Measurements from ENCODE around the gene CNTNAP1. TPM values are rescaled to one million over a fixed set of nuclear protein-coding genes. Genes with fewer than 3 reads are reported as not detected.
A peak's percentile ranks its signal among the peaks of the same experiment; 100 is the strongest.

Gene CNTNAP1
- total and polyA plus RNA-seq, 9 of the 15 experiments (the other 6 are each of a cell fraction or from before 2014, with no cell fraction given): 0.10 to 1.8 (median 0.62) TPM

- TF ChIP-seq NEUROD1 (IDR thresholded peaks at IDR 0.05; ENCODE audit: borderline replicate concordance, low read depth, low read length, partially characterized antibody) (peak; percentile 50), RBFOX2 (IDR thresholded peaks at IDR 0.05; ENCODE audit: low read depth, low read length) (0 out of 2 replicates have a peak, but pooled peaks have one; percentile 21), ZNF133 (CRISPR knock-in tag; IDR thresholded peaks at IDR 0.05) (no peak), ATF7 (IDR thresholded peaks at IDR 0.05) (peak; percentile 67; the same call in 1 of the 2 replicates), E2F3 (CRISPR knock-in tag; IDR thresholded peaks at IDR 0.05) (no peak), NCOA1 (IDR thresholded peaks at IDR 0.05; ENCODE audit: low read depth) (peak; percentile 63; the same call in 1 of the 2 replicates), FOXK1 (CRISPR knock-in tag; IDR thresholded peaks at IDR 0.05; ENCODE audit: borderline replicate concordance) (no peak), JUND (IDR thresholded peaks at IDR 0.05; ENCODE audit: borderline replicate concordance, low read depth, low read length) (peak; percentile 76), JUND (tag; IDR thresholded peaks at IDR 0.05; ENCODE audit: borderline replicate concordance, low read depth, low read length) (peak; percentile 72; the same call in 1 of the 3 replicates), CEBPZ (IDR thresholded peaks at IDR 0.05; ENCODE audit: borderline replicate concordance, low read depth, low read length) (no peak), HIVEP1 (CRISPR knock-in tag; IDR thresholded peaks at IDR 0.05) (no peak), MLLT1 (IDR thresholded peaks at IDR 0.05) (peak in 1 of 2 experiments; percentile 91; a peak in 2 of 4 replicates), SPI1 (IDR thresholded peaks at IDR 0.05; ENCODE audit: borderline replicate concordance, low read depth, low read length) (peak; percentile 85; the same call in 1 of the 2 replicates), THRB (CRISPR knock-in tag; conservative IDR thresholded peaks at IDR 0.05) (no peak), BDP1 (IDR thresholded peaks at IDR 0.05; ENCODE audit: insufficient read depth, insufficient read length) (no peak), RCOR1 (IDR thresholded peaks at IDR 0.05; ENCODE audit: borderline replicate concordance in 1 of 2, low read depth in 2 of 2, low read length in 2 of 2) (peak; percentile 85 to 98; a peak in 3 of 4 replicates)
- TF ChIP-seq, protein P1, sequence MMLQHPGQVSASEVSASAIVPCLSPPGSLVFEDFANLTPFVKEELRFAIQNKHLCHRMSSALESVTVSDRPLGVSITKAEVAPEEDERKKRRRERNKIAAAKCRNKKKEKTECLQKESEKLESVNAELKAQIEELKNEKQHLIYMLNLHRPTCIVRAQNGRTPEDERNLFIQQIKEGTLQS (IDR thresholded peaks at IDR 0.05): peak; percentile 33; the same call in 1 of the 2 replicates
- TF ChIP-seq, protein P1 (CRISPR knock-in tag; conservative IDR thresholded peaks at IDR 0.05): no peak
- TF ChIP-seq, protein P2, sequence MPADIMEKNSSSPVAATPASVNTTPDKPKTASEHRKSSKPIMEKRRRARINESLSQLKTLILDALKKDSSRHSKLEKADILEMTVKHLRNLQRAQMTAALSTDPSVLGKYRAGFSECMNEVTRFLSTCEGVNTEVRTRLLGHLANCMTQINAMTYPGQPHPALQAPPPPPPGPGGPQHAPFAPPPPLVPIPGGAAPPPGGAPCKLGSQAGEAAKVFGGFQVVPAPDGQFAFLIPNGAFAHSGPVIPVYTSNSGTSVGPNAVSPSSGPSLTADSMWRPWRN (IDR thresholded peaks at IDR 0.05; ENCODE audit: low read depth): peak; percentile 23; the same call in 1 of the 2 replicates
- TF ChIP-seq, protein P3, sequence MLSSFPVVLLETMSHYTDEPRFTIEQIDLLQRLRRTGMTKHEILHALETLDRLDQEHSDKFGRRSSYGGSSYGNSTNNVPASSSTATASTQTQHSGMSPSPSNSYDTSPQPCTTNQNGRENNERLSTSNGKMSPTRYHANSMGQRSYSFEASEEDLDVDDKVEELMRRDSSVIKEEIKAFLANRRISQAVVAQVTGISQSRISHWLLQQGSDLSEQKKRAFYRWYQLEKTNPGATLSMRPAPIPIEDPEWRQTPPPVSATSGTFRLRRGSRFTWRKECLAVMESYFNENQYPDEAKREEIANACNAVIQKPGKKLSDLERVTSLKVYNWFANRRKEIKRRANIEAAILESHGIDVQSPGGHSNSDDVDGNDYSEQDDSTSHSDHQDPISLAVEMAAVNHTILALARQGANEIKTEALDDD (IDR thresholded peaks at IDR 0.05): peak; percentile 97
Observed at GRCh38 chr17:42632949-42633444, 49.3 kb upstream of the CNTNAP1 start (continued).

Data from K562 (cell line).